ENCODE data around the gene GAB2.

Gene GAB2

GRCh38 chr11:78386215-78386941, 31.2 kb downstream of the GAB2 start:
- Histone ChIP-seq H3K27me3 (replicated peaks; ENCODE audit: control insufficient read depth, insufficient read depth, low read length, poor library complexity, severe bottlenecking) (no peaks in the 10 kb centered on the region), H3K9me3 (ENCODE audit: control insufficient read depth, low read length) (no peaks in the 10 kb centered on the region), H3K36me3 (ENCODE audit: control insufficient read depth, insufficient read depth, low read length) (no peaks in the 10 kb centered on the region), H3K4me1 (ENCODE audit: control insufficient read depth, insufficient read depth, low read length, poor library complexity, severe bottlenecking) (no peaks in the 10 kb centered on the region), H3K4me3 (ENCODE audit: insufficient read depth, low read depth, low read length, poor library complexity, severe bottlenecking) (no peak overlapping the region), H3K27ac (ENCODE audit: insufficient read depth, low read length, poor library complexity, severe bottlenecking) (no peak overlapping the region)
- no peak for DNase-seq

- Histone ChIP-seq H3K4me3 (ENCODE audit: insufficient read depth, low read depth, low read length, poor library complexity, severe bottlenecking) (no peak overlapping the region), H3K9me3 (ENCODE audit: control insufficient read depth, low read length) (no peaks in the 10 kb centered on the region), H3K4me1 (ENCODE audit: control insufficient read depth, insufficient read depth, low read length, poor library complexity, severe bottlenecking) (no peaks in the 10 kb centered on the region), H3K27ac (ENCODE audit: insufficient read depth, low read length, poor library complexity, severe bottlenecking) (no peak overlapping the region), H3K27me3 (replicated peaks; ENCODE audit: control insufficient read depth, insufficient read depth, low read length, poor library complexity, severe bottlenecking) (no peaks in the 10 kb centered on the region), H3K36me3 (ENCODE audit: control insufficient read depth, insufficient read depth, low read length) (no peaks in the 10 kb centered on the region)
- DNase-seq, result no peak
Measured at GRCh38 chr11:78385205-78385604, 32.4 kb downstream of the GAB2 start.

- DNase-seq, result no peak
- Histone ChIP-seq H3K27ac (ENCODE audit: insufficient read depth, low read length, poor library complexity, severe bottlenecking) (no peak overlapping the region), H3K36me3 (ENCODE audit: control insufficient read depth, insufficient read depth, low read length) (no peaks in the 10 kb centered on the region), H3K9me3 (ENCODE audit: control insufficient read depth, low read length) (no peaks in the 10 kb centered on the region), H3K4me3 (ENCODE audit: insufficient read depth, low read depth, low read length, poor library complexity, severe bottlenecking) (no peak overlapping the region), H3K4me1 (ENCODE audit: control insufficient read depth, insufficient read depth, low read length, poor library complexity, severe bottlenecking) (no peaks in the 10 kb centered on the region), H3K27me3 (replicated peaks; ENCODE audit: control insufficient read depth, insufficient read depth, low read length, poor library complexity, severe bottlenecking) (no peaks in the 10 kb centered on the region)
Measured at GRCh38 chr11:78384231-78384630, 33.4 kb downstream of the GAB2 start.

GRCh38 chr11:78381865-78382264, 35.8 kb downstream of the GAB2 start:
- no peak overlapping the region for H3K4me3 ChIP-seq (ENCODE audit: insufficient read depth, low read depth, low read length, poor library complexity, severe bottlenecking)
- no peak overlapping the region for H3K27ac ChIP-seq (ENCODE audit: insufficient read depth, low read length, poor library complexity, severe bottlenecking)
- no peaks in the 10 kb centered on the region for H3K27me3 ChIP-seq (replicated peaks; ENCODE audit: control insufficient read depth, insufficient read depth, low read length, poor library complexity, severe bottlenecking)
- no peak for DNase-seq
- no peaks in the 10 kb centered on the region for H3K4me1 ChIP-seq (ENCODE audit: control insufficient read depth, insufficient read depth, low read length, poor library complexity, severe bottlenecking)
- H3K36me3 ChIP-seq (ENCODE audit: control insufficient read depth, insufficient read depth, low read length), result no peaks in the 10 kb centered on the region
- no peaks in the 10 kb centered on the region for H3K9me3 ChIP-seq (ENCODE audit: control insufficient read depth, low read length)

- Histone ChIP-seq H3K27ac (ENCODE audit: insufficient read depth, low read length, poor library complexity, severe bottlenecking) (no peak overlapping the region), H3K27me3 (replicated peaks; ENCODE audit: control insufficient read depth, insufficient read depth, low read length, poor library complexity, severe bottlenecking) (no peaks in the 10 kb centered on the region), H3K4me1 (ENCODE audit: control insufficient read depth, insufficient read depth, low read length, poor library complexity, severe bottlenecking) (no peaks in the 10 kb centered on the region), H3K9me3 (ENCODE audit: control insufficient read depth, low read length) (no peaks in the 10 kb centered on the region), H3K36me3 (ENCODE audit: control insufficient read depth, insufficient read depth, low read length) (no peaks in the 10 kb centered on the region), H3K4me3 (ENCODE audit: insufficient read depth, low read depth, low read length, poor library complexity, severe bottlenecking) (no peak overlapping the region)
- DNase-seq, result no peak
Measured at GRCh38 chr11:78380615-78381051, 37.0 kb downstream of the GAB2 start.

- no peak overlapping the region for H3K4me3 ChIP-seq (ENCODE audit: insufficient read depth, low read depth, low read length, poor library complexity, severe bottlenecking)
- H3K4me1 ChIP-seq (ENCODE audit: control insufficient read depth, insufficient read depth, low read length, poor library complexity, severe bottlenecking), result no peaks in the 10 kb centered on the region
- no peaks in the 10 kb centered on the region for H3K9me3 ChIP-seq (ENCODE audit: control insufficient read depth, low read length)
- no peak for DNase-seq
- H3K27ac ChIP-seq (ENCODE audit: insufficient read depth, low read length, poor library complexity, severe bottlenecking), result no peak overlapping the region
- no peaks in the 10 kb centered on the region for H3K27me3 ChIP-seq (replicated peaks; ENCODE audit: control insufficient read depth, insufficient read depth, low read length, poor library complexity, severe bottlenecking)
- H3K36me3 ChIP-seq (ENCODE audit: control insufficient read depth, insufficient read depth, low read length), result no peaks in the 10 kb centered on the region
Measured at GRCh38 chr11:78379039-78379670, 38.5 kb downstream of the GAB2 start.

GRCh38 chr11:78377625-78378418, 39.8 kb downstream of the GAB2 start:
- no peaks in the 10 kb centered on the region for H3K36me3 ChIP-seq (ENCODE audit: control insufficient read depth, insufficient read depth, low read length)
- no peaks in the 10 kb centered on the region for H3K4me1 ChIP-seq (ENCODE audit: control insufficient read depth, insufficient read depth, low read length, poor library complexity, severe bottlenecking)
- H3K4me3 ChIP-seq (ENCODE audit: insufficient read depth, low read depth, low read length, poor library complexity, severe bottlenecking), result no peak overlapping the region
- no peak for DNase-seq
- H3K9me3 ChIP-seq (ENCODE audit: control insufficient read depth, low read length), result no peaks in the 10 kb centered on the region
- no peaks in the 10 kb centered on the region for H3K27me3 ChIP-seq (replicated peaks; ENCODE audit: control insufficient read depth, insufficient read depth, low read length, poor library complexity, severe bottlenecking)
- H3K27ac ChIP-seq (ENCODE audit: insufficient read depth, low read length, poor library complexity, severe bottlenecking), result no peak overlapping the region

- Histone ChIP-seq H3K9me3 (ENCODE audit: control insufficient read depth, low read length) (no peaks in the 10 kb centered on the region), H3K27me3 (replicated peaks; ENCODE audit: control insufficient read depth, insufficient read depth, low read length, poor library complexity, severe bottlenecking) (no peaks in the 10 kb centered on the region), H3K36me3 (ENCODE audit: control insufficient read depth, insufficient read depth, low read length) (no peaks in the 10 kb centered on the region), H3K4me1 (ENCODE audit: control insufficient read depth, insufficient read depth, low read length, poor library complexity, severe bottlenecking) (no peaks in the 10 kb centered on the region), H3K27ac (ENCODE audit: insufficient read depth, low read length, poor library complexity, severe bottlenecking) (no peak overlapping the region), H3K4me3 (ENCODE audit: insufficient read depth, low read depth, low read length, poor library complexity, severe bottlenecking) (no peak overlapping the region)
- DNase-seq, result no peak
Measured at GRCh38 chr11:78376858-78377257, 40.8 kb downstream of the GAB2 start.

- Histone ChIP-seq H3K36me3 (ENCODE audit: control insufficient read depth, insufficient read depth, low read length) (no peaks in the 10 kb centered on the region), H3K27ac (ENCODE audit: insufficient read depth, low read length, poor library complexity, severe bottlenecking) (no peak overlapping the region), H3K9me3 (ENCODE audit: control insufficient read depth, low read length) (no peaks in the 10 kb centered on the region), H3K4me3 (ENCODE audit: insufficient read depth, low read depth, low read length, poor library complexity, severe bottlenecking) (no peak overlapping the region), H3K4me1 (ENCODE audit: control insufficient read depth, insufficient read depth, low read length, poor library complexity, severe bottlenecking) (no peaks in the 10 kb centered on the region), H3K27me3 (replicated peaks; ENCODE audit: control insufficient read depth, insufficient read depth, low read length, poor library complexity, severe bottlenecking) (no peaks in the 10 kb centered on the region)
- DNase-seq, result no peak
Measured at GRCh38 chr11:78374917-78375316, 42.7 kb downstream of the GAB2 start.

GRCh38 chr11:78373689-78374088, 43.9 kb downstream of the GAB2 start:
- no peaks in the 10 kb centered on the region for H3K27me3 ChIP-seq (replicated peaks; ENCODE audit: control insufficient read depth, insufficient read depth, low read length, poor library complexity, severe bottlenecking)
- no peaks in the 10 kb centered on the region for H3K36me3 ChIP-seq (ENCODE audit: control insufficient read depth, insufficient read depth, low read length)
- DNase-seq, result no peak
- no peaks in the 10 kb centered on the region for H3K9me3 ChIP-seq (ENCODE audit: control insufficient read depth, low read length)
- no peaks in the 10 kb centered on the region for H3K4me1 ChIP-seq (ENCODE audit: control insufficient read depth, insufficient read depth, low read length, poor library complexity, severe bottlenecking)
- H3K4me3 ChIP-seq (ENCODE audit: insufficient read depth, low read depth, low read length, poor library complexity, severe bottlenecking), result no peak overlapping the region
- no peak overlapping the region for H3K27ac ChIP-seq (ENCODE audit: insufficient read depth, low read length, poor library complexity, severe bottlenecking)
